Epithelial cell of proximal tubule (primary cell): ENCODE measurements around the gene CIDEC. TPM values are rescaled to one million over a fixed set of nuclear protein-coding genes. Genes with fewer than 3 reads are reported as not detected.

Experiments
- DNase-seq: peaks from one replicate; pipeline ENCODE4 v3.0.0-alpha.2; 2011; ENCODE audit warnings: low read depth
- H3K4me3 ChIP-seq: 2 replicates; pipeline ENCODE4 v1.5.1; 2011; ENCODE audit warnings: low read depth, mild to moderate bottlenecking, low read length
- CTCF ChIP-seq: conservative IDR thresholded peaks from 2 replicates; pipeline ENCODE4 v1.5.1; 2012; ENCODE audit warnings: low read depth, mild to moderate bottlenecking, low read length
- total RNA-seq: library from RNA; depleted of rRNA; stranded (reverse); fragments of >200 nt; gene quantifications from 2 replicates; pipeline ENCODE4 v1.2.3, GENCODE V29; 2015

The CIDEC gene
- total RNA-seq, 1 donor from 2014 or later, result not detected

- no peak overlapping the region for H3K4me3 ChIP-seq
- no peak for DNase-seq
- TF ChIP-seq CTCF, result no peak
Observed at GRCh38 chr3:9837701-9838582, 42.1 kb downstream of the CIDEC start.

GRCh38 chr3:9834520-9835380, 45.3 kb downstream of the CIDEC start:
- TF ChIP-seq CTCF, result no peak
- no peak for DNase-seq

GRCh38 chr3:9833078-9833477, 47.0 kb downstream of the CIDEC start:
- TF ChIP-seq CTCF, result no peak
- H3K4me3 ChIP-seq, result no peak overlapping the region

More at GRCh38 chr3:9834520-9835380, 45.3 kb downstream of the CIDEC start:
- H3K4me3 ChIP-seq, result no peak overlapping the region

GRCh38 chr3:9831253-9831652, 48.8 kb downstream of the CIDEC start:
- TF ChIP-seq CTCF, result no peak
- DNase-seq, result no peak
- no peak overlapping the region for H3K4me3 ChIP-seq

More at GRCh38 chr3:9833078-9833477, 47.0 kb downstream of the CIDEC start:
- DNase-seq, result no peak

- no peak for DNase-seq
- TF ChIP-seq CTCF, result no peak
- H3K4me3 ChIP-seq, result no peak overlapping the region
Observed at GRCh38 chr3:9828801-9829755, 51.0 kb downstream of the CIDEC start.
